C4-2B (cell line): ENCODE measurements around the gene TTBK2.

Experiments used
- CTCF ChIP-seq: fragments of 450-650 bp; conservative IDR thresholded peaks from 2 replicates; pipeline ENCODE4 v1.5.1; 2017; ENCODE audit warnings: mild to moderate bottlenecking
- ZFX ChIP-seq: fragments of 450-650 bp; IDR thresholded peaks from 2 replicates; pipeline ENCODE4 v1.6.1; 2017

- TF ChIP-seq CTCF (no peak), ZFX (no peak)
These were observed 226.2 kb downstream of the TTBK2 start for GRCh38 chr15:42694398-42694797.
